Chondrocyte (in vitro differentiated cells): ENCODE results near the gene SLC25A38. TPM values are rescaled to one million over a fixed set of nuclear protein-coding genes. Genes with fewer than 3 reads are reported as not detected.
"Not testable (repeated sequence)": the region's sequence is repeated elsewhere in the genome, so short reads cannot be mapped to it uniquely, and the experiment has no call there.

Experiments
- DNase-seq: peaks from one replicate; pipeline ENCODE4 v3.0.0; 2021; ENCODE audit warnings: mixed read lengths, low spot score
- H3K27ac Mint-ChIP-seq: one replicate; pipeline ENCODE4 v1.8.0; 2021; ENCODE audit warnings: mild to moderate bottlenecking, moderate library complexity, mixed read lengths; ENCODE audit not compliant: unreplicated experiment
- H3K27me3 Mint-ChIP-seq: 2 replicates; pipeline ENCODE4 v1.8.0; 2021; ENCODE audit warnings: low read depth, mixed read lengths
- H3K36me3 Mint-ChIP-seq: 2 replicates; pipeline ENCODE4 v1.8.0; 2021; ENCODE audit warnings: low read depth, mixed read lengths
- H3K4me1 Mint-ChIP-seq: 2 replicates; pipeline ENCODE4 v1.8.0; 2021; ENCODE audit warnings: low read depth, mild to moderate bottlenecking, mixed read lengths
- H3K4me3 Mint-ChIP-seq: one replicate; pipeline ENCODE4 v1.8.0; 2021; ENCODE audit warnings: mild to moderate bottlenecking, moderate library complexity, mixed read lengths; ENCODE audit not compliant: unreplicated experiment
- H3K9me3 Mint-ChIP-seq: 2 replicates; pipeline ENCODE4 v1.8.0; 2021; ENCODE audit warnings: low read depth, mixed read lengths
- CTCF ChIP-seq: fragments of 200-600 bp; sonication (generic); IDR thresholded peaks from 2 replicates; pipeline ENCODE4 v1.5.0; 2021; ENCODE audit warnings: antibody characterized with exemption, mild to moderate bottlenecking, moderate library complexity
- total RNA-seq: library from RNA; stranded (reverse); gene quantifications from 3 replicates; pipeline ENCODE4 v1.2.1, GENCODE V29; 2021

SLC25A38 gene
- total RNA-seq, 1 donor from 2014 or later = 26.5 TPM

- DNase-seq = no peak
- Mint-ChIP-seq H3K27ac (no peak overlapping the region), H3K27me3 (peaks cover 17% of the 10 kb centered on the region), H3K4me3 (no peak overlapping the region), H3K4me1 (no peaks in the 10 kb centered on the region), H3K9me3 (peaks cover 9% of the 10 kb centered on the region), H3K36me3 (no peaks in the 10 kb centered on the region)
- TF ChIP-seq CTCF = no peak
Measured at GRCh38 chr3:39362192-39362591, 21.0 kb upstream of the SLC25A38 start.

DNA sequence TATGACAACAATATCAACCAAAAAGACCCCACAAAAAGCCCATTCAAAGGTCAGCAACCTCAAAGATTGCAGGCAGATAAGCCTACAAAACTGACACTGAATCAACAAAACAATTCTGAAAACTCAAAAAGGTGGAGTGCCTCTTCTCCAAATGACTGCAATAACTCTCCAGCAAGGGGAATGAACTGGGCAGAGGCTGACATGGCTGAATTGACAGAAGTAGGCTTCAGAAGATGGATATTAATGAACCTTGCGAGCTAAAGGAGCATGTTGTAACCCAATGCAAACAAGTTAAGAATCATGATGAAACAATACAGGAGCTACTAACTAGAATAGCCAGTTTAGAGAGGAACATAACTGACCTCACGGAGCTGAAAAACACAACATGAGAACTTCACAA, 20.4 kb upstream of the SLC25A38 start:
- H3K27ac Mint-ChIP-seq = no peak overlapping the region
- H3K36me3 Mint-ChIP-seq = no peaks in the 10 kb centered on the region
- peaks cover 9% of the 10 kb centered on the region for H3K9me3 Mint-ChIP-seq
- no peak for DNase-seq
- TF ChIP-seq CTCF = no peak
- H3K4me1 Mint-ChIP-seq = no peaks in the 10 kb centered on the region
- peaks cover 17% of the 10 kb centered on the region for H3K27me3 Mint-ChIP-seq
- H3K4me3 Mint-ChIP-seq = no peak overlapping the region

GRCh38 chr3:39370450-39370849, 12.7 kb upstream of the SLC25A38 start:
- not testable (repeated sequence) for DNase-seq, H3K27ac Mint-ChIP-seq, H3K27me3 Mint-ChIP-seq

GRCh38 chr3:39372833-39373232, 10.3 kb upstream of the SLC25A38 start:
- no peak overlapping the region for H3K27ac Mint-ChIP-seq
- TF ChIP-seq CTCF = no peak
- H3K4me1 Mint-ChIP-seq = no peaks in the 10 kb centered on the region
- no peak overlapping the region for H3K4me3 Mint-ChIP-seq
- DNase-seq = no peak
- peaks cover 3% of the 10 kb centered on the region for H3K27me3 Mint-ChIP-seq
- H3K36me3 Mint-ChIP-seq = peaks cover 4% of the 10 kb centered on the region
- peaks cover 22% of the 10 kb centered on the region for H3K9me3 Mint-ChIP-seq

More at GRCh38 chr3:39370450-39370849, 12.7 kb upstream of the SLC25A38 start:
- not testable (repeated sequence) for H3K4me3 Mint-ChIP-seq, H3K36me3 Mint-ChIP-seq, H3K4me1 Mint-ChIP-seq
- H3K9me3 Mint-ChIP-seq = peaks cover 22% of the 10 kb centered on the region

DNA sequence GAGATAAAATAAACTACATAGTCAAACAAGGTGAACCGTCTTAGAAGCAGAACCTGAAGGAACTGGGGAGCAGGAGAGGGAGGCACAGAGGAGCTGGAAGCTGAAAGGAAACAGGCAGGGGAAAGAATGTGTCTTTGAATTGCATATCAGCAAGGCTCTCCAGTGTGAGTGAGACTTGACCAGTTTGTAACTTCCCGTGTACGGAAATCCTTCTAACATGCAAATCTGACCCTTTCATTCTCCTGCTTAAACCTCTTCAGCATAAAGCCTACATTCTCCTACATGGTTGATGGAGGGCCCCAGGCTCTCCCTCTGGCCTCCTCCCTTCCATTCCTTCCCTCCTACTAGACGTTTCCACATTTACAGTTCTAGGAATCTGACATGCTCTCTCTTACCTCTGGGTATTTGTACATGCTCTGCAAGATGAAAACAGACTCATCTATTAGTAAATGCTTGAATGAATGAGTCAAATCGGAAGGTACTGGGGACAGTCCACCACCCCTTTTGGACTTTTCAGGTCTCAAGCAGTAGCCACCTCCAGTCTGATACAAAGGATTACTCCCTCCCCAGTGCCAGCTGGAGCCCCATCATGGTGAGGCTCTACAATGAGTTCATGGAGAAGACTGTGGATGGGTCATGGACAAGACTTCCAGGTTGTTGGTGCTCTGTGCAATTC, 6.1 kb upstream of the SLC25A38 start:
- no peak overlapping the region for H3K27ac Mint-ChIP-seq
- H3K4me1 Mint-ChIP-seq = no peaks in the 10 kb centered on the region
- H3K9me3 Mint-ChIP-seq = no peaks in the 10 kb centered on the region
- H3K27me3 Mint-ChIP-seq = peaks cover 3% of the 10 kb centered on the region
- DNase-seq = no peak
- TF ChIP-seq CTCF = no peak
- no peaks in the 10 kb centered on the region for H3K36me3 Mint-ChIP-seq
- H3K4me3 Mint-ChIP-seq = no peak overlapping the region

DNA sequence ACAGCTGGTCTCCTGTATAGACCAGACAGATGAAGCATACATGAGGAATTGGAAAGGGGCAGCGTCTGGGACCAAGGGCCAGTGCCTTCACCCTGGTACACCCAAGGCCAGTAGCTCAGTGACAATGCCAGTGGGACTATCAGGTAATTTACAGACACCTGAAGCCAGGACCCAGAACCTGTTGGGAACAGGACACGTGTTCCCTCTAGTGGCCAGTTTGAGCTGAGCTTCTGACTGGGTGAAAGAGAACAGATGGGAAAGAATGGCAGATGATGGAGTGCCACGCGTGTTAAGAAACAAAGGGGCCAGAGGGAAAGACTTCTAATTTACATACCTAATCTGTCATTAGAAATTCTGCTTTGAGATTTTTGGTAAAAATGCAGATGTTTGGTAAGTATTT, 5.1 kb upstream of the SLC25A38 start:
- no peaks in the 10 kb centered on the region for H3K36me3 Mint-ChIP-seq
- peaks cover 7% of the 10 kb centered on the region for H3K4me1 Mint-ChIP-seq
- no peak for DNase-seq
- H3K9me3 Mint-ChIP-seq = no peaks in the 10 kb centered on the region
- no peak overlapping the region for H3K27ac Mint-ChIP-seq
- H3K4me3 Mint-ChIP-seq = no peak overlapping the region
- TF ChIP-seq CTCF = peak; percentile 73
- H3K27me3 Mint-ChIP-seq = peaks cover 3% of the 10 kb centered on the region
